IPS-18a (cell line): ENCODE results near the gene NDUFA1.
"Not testable (repeated sequence)": the region's sequence is repeated elsewhere in the genome, so short reads cannot be mapped to it uniquely, and the experiment has no call there.

ENCODE experiments used
- H3K27ac ChIP-seq: one replicate; pipeline ENCODE4 v1.5.1; 2013; ENCODE audit warnings: low read length
- H3K27me3 ChIP-seq: one replicate; pipeline ENCODE4 v1.6.1; 2013; ENCODE audit warnings: mild to moderate bottlenecking, low read length; ENCODE audit not compliant: control insufficient read depth, insufficient read depth
- H3K36me3 ChIP-seq: one replicate; pipeline ENCODE4 v1.6.1; 2013; ENCODE audit warnings: low read depth, low read length; ENCODE audit not compliant: control insufficient read depth
- H3K4me1 ChIP-seq: one replicate; pipeline ENCODE4 v1.6.1; 2013; ENCODE audit warnings: low read depth, low read length; ENCODE audit not compliant: control insufficient read depth
- H3K4me3 ChIP-seq: one replicate; pipeline ENCODE4 v1.5.1; 2013; ENCODE audit warnings: low read length
- H3K9ac ChIP-seq: one replicate; pipeline ENCODE4 v1.6.1; 2013; ENCODE audit warnings: mild to moderate bottlenecking, low read length, moderate library complexity
- H3K9me3 ChIP-seq: one replicate; pipeline ENCODE4 v1.6.1; 2013; ENCODE audit warnings: low read depth, low read length; ENCODE audit not compliant: control insufficient read depth

NDUFA1 gene

GRCh38 chrX:119919835-119920585 is 48.4 kb downstream of the NDUFA1 start:
- Histone ChIP-seq H3K9ac (no peak overlapping the region), H3K36me3 (no peaks in the 10 kb centered on the region), H3K9me3 (peaks cover 3% of the 10 kb centered on the region), H3K27ac (no peak overlapping the region), H3K4me1 (no peaks in the 10 kb centered on the region), H3K27me3 (no peaks in the 10 kb centered on the region), H3K4me3 (no peak overlapping the region)

- H3K27me3 ChIP-seq, H3K36me3 ChIP-seq, H3K9ac ChIP-seq, H3K4me3 ChIP-seq, H3K27ac ChIP-seq, H3K9me3 ChIP-seq, H3K4me1 ChIP-seq: not testable (repeated sequence)
These were observed 50.8 kb downstream of the NDUFA1 start for GRCh38 chrX:119922391-119922790.
